HFF-Myc (cell line): Measurements from ENCODE around the gene ALKBH5.

ENCODE experiments used
- DNase-seq: peaks from one replicate; pipeline ENCODE4 v3.0.0-alpha.2; 2011; ENCODE audit warnings: low read depth; ENCODE audit errors: extremely low read depth
- H3K4me3 ChIP-seq: replicated peaks from 2 replicates; pipeline ENCODE4 v1.5.1; 2011; ENCODE audit warnings: low read depth, mild to moderate bottlenecking, control low read depth, low read length
- CTCF ChIP-seq: IDR thresholded peaks from 2 replicates; pipeline ENCODE4 v1.5.1; 2012; ENCODE audit warnings: mild to moderate bottlenecking, low read depth, low read length, control low read depth; ENCODE audit errors: missing control alignments

The ALKBH5 gene

GRCh38 chr17:18156171-18156975 is 27.3 kb upstream of the ALKBH5 start:
- no peak overlapping the region for H3K4me3 ChIP-seq
- TF ChIP-seq CTCF, result peak; percentile 19
- no peak for DNase-seq

GRCh38 chr17:18156976-18157280 is 26.7 kb upstream of the ALKBH5 start:
- DNase-seq, result no peak
- H3K4me3 ChIP-seq, result no peak overlapping the region
- no peak for TF ChIP-seq CTCF

GRCh38 chr17:18157354-18157985 is 26.2 kb upstream of the ALKBH5 start:
- no peak for TF ChIP-seq CTCF
- H3K4me3 ChIP-seq, result no peak overlapping the region
- DNase-seq, result no peak

GRCh38 chr17:18158022-18158600 is 25.5 kb upstream of the ALKBH5 start:
- no peak for TF ChIP-seq CTCF
- 0 out of 2 replicates have a peak overlapping the region, but pooled peaks have one; percentile 0 for H3K4me3 ChIP-seq
- DNase-seq, result peak; percentile 58

GRCh38 chr17:18159551-18160120 is 24.0 kb upstream of the ALKBH5 start:
- no peak overlapping the region for H3K4me3 ChIP-seq
- no peak for TF ChIP-seq CTCF
- DNase-seq, result no peak

- H3K4me3 ChIP-seq, result no peak overlapping the region
- TF ChIP-seq CTCF, result no peak
- DNase-seq, result no peak
These were observed 23.3 kb upstream of the ALKBH5 start for GRCh38 chr17:18160128-18160856.
